ENCODE results near the gene F13B.
"Not testable (repeated sequence)": the region's sequence is repeated elsewhere in the genome, so short reads cannot be mapped to it uniquely, and the experiment has no call there.

Gene F13B, protein sequence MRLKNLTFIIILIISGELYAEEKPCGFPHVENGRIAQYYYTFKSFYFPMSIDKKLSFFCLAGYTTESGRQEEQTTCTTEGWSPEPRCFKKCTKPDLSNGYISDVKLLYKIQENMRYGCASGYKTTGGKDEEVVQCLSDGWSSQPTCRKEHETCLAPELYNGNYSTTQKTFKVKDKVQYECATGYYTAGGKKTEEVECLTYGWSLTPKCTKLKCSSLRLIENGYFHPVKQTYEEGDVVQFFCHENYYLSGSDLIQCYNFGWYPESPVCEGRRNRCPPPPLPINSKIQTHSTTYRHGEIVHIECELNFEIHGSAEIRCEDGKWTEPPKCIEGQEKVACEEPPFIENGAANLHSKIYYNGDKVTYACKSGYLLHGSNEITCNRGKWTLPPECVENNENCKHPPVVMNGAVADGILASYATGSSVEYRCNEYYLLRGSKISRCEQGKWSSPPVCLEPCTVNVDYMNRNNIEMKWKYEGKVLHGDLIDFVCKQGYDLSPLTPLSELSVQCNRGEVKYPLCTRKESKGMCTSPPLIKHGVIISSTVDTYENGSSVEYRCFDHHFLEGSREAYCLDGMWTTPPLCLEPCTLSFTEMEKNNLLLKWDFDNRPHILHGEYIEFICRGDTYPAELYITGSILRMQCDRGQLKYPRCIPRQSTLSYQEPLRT

DNA sequence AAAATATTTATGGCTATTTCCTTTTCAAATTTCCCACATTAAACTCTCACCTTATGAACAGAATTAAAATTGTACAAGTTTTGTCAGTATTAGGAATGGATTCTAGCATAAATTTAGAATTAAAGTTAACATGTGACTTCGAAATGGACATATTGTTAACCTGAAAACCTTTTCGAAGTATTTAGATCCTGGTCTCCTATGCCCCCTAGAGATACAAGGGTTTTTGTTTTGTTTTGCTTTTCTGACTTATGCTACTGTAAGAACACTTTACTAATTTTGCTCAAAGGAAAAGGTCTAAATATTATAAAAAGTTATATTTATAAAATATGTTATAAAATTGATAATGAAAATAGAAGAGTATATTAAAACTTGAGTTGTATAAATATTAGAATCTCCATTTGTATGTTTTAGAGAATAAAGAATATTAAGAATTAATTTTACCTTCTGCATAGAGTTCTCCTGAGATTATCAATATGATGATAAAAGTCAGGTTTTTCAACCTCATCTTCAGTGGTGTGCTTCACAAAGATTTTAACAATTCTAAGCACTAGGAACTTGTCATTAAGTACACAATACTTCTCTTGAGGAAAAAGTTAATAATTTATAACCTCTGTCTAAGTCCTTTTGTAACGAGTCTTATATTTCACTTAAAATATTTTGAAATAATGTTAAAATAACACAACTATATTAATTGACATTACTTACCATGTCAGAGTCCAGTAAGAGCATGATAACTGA is at the start of gene F13B:
Gene F13B, minus strand, starts transcription at position 542 of the 738 bp plus-strand sequence. Its CDS starts 37 bp downstream, at position 505.
- DNase-seq, result no peak

DNA sequence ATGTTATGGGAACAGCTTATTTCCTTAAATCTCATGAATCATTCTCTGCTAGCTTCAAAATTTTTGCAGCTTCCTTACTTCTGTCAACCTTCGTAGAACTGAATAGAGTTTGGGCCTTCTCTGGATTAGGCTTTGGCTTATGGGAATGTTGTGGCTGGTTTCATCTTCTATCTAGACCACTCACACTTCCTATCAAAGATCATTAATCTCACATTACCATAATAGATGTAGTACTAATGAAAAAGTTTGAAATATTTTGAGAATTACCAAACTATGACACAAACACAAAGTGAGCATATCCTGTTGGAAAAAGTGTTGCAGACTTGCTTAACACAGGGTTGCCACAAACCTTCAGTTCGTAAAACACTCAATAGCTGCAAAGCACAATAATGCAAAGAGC is 49.1 kb upstream of the F13B start:
- DNase-seq, result no peak

DNA sequence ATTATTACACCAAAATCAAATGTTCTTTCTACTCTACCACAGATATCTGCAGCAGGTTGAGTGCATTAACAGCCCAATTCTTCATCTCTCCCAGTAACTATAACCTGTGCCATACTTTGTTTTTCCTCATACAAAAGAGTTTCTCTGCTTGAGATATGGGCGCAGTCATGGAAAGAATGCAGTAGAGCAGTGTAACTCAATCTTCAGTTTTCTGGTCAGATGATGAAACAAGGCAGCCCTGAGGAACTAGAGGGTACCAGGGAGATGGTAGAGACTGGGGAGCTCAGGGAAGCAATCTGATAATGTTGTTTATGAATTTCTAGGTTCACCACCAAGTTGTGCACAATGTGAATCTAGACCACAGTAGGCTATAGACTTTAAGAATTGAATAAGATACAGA is 39.8 kb upstream of the F13B start:
- no peak for DNase-seq

DNA sequence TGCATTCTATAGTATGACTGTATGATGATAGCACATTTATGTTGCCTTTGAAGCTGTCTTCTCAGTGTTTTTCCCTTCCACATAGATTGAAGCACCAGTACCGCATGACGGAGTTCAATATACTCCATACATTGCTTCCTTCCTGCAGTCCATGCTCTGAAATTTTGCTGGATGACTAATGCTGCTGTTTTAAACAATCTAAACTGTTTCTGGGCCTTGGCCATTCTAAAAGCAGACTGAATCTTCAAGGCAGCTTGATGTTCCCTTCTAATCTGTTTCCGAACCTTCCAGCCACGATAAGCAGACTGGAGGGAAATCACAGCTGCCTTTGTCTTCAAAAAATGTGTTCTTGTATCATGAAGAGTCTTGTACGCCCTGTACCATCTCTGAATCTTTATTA is 36.2 kb upstream of the F13B start:
- DNase-seq, result no peak

DNA sequence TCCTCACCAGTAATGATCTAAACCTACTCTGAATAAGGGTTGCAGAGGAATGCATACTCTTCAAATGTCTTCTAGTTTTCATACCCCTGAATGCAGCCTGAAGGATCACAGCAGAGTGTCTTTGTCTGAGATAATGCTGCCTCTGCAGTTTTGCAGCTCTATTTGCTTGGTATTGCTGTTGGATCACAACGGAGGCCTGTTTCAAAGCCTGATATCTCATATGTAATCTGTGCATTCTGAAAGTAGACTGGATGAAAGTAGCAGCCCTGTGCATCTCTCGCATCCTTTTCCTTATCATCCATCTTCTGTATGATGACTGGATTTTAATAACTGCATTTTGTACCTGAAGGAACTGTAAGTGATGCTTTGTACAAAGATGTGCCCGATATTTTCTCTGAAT is 34.9 kb upstream of the F13B start:
- DNase-seq, result no peak

DNA sequence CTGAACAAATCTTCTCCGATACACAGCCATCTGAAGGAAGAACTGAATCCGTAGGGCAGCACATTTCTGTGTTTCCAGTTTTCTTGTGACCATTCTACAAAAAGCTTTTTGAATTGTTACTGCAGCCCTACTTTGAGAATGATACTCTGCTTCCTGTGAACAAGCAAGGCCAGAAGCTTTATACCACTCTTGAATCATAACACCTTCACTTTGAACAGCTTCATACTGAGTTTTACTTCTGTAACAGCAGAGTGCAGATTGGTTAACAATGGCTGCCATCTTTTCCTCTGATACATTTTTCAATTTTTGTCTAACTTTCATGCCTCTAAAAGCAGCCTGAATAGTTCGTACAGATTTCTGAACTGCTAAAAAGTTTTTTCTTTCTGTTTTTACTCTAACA is 33.6 kb upstream of the F13B start:
- DNase-seq, result no peak

DNA sequence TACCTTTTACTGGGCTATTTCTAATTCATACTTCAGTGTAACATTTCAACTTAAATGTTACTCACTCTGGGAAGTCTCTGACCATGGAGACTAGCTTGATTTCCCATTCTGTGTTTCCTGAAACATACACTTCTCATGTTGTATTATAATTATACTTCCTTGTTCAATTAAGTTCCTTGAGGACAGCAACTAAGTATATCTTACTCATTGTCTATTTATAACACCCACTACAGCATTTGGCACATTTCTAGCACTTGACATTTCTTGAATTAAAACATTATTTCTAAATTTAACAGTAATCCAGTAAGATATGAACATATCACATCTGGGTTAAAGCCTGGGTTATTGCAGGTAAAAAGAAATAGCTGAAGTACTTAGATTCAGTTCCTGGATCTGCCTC is 32.4 kb upstream of the F13B start:
- DNase-seq, result no peak

DNA sequence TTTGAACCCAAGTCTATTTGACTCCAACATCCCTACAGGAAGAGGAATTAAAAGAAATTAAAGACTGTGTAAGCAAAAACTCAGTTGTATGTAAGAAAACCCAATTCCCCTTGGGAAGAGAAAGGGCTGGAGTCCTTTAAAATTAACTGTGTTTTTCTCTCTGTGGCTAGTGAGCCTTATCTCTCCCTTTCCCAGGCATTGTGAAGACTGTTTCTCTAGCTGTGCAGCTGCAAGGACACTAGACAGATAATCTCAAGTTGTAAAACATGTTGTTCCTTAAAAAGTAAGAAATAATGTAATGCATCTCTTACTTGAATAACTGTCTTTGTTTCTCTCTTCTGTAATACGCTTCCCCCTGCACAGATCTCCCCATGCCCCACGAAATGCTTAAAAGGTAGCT is 29.9 kb upstream of the F13B start:
- DNase-seq, result not testable (repeated sequence)

DNA sequence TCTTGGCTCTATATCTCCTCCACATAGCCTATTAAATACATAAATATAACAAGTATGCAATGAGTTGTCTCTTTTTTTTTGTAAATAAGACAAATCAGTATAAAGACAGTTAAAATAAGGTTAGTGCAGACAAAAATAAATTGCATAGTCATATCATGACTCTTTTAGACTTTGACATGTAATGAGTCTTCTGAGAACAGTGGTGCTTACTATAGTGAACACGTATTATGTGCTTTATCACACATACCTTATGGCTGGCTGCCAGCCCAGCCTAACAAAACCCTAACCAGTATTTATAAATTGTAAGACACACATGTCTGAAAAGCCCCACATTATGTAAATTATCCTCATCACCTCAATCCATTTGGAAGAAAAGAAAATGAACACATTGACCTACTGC is 29.1 kb upstream of the F13B start:
- DNase-seq, result no peak

DNA sequence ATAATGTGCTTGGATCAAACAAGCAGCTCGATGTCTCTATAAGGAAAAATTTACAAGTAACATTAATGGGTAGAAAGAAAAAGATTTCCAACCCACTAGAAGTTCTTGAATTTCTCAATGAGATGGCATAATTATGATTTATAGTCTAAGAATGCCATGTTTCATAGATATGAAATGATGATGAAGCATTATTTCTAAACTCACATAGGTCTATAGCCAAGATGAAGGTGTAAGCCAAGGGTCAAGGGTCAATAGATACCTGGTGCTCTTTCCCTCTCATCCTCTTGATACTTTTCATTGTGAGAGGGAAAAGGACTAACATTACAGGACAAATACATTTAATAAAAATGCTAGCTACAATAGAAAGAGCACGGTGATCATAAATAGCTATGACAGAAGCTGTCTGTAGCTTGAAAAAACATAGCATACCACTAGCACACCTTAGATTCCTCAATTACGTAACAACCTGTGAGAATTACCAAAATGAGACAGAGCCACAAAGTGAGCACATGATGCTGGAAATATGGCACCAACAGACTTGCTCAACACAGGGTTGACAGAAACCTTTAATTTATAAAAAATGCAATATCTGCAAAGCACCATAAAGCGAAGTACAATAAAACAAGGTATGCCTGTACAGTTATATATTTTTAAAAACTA is 26.3 kb upstream of the F13B start:
- no peak for DNase-seq

DNA sequence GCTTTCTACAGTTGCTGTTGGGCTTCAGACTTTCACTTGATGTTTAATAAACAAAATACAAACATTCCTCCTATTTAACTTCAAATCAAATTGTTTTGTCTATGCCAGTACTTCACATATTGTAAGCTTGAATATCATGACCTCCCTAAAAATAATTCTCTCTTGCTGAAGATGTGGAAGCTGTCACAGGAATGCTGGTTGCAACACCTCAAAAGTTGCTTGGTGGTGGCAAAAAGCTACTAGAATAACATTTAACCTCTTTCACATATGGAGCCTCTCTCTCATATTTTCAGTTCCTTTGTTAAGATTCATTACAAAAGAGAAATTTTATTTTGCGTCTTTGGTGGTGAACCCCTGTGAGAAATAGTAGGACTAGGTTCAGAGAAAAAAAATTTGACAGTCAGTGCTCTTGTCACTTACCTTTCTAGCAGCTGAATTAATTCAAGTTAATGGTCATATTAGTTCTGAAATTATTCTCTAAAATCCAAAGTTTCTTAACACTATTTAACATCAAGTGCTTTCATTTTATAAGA is 25.5 kb upstream of the F13B start:
- no peak for DNase-seq

DNA sequence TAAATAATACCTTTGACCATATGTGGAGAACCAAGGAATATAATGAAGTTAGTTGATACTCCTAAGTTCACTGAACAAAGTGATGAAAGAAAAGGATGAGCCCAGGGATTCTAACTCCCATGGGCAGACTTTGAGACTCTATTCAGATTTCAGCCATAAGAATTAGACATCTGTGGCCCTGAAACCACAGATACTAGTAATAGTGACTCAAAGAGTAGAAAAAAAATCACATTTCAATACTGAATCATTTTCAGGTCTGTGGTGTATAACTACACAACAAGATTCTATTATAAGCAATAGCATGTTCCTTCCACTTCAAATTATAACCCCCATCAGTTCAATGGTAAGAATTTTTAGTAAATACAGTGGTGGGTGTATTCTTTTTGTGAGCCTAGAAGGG is 16.4 kb upstream of the F13B start:
- DNase-seq, result no peak

DNA sequence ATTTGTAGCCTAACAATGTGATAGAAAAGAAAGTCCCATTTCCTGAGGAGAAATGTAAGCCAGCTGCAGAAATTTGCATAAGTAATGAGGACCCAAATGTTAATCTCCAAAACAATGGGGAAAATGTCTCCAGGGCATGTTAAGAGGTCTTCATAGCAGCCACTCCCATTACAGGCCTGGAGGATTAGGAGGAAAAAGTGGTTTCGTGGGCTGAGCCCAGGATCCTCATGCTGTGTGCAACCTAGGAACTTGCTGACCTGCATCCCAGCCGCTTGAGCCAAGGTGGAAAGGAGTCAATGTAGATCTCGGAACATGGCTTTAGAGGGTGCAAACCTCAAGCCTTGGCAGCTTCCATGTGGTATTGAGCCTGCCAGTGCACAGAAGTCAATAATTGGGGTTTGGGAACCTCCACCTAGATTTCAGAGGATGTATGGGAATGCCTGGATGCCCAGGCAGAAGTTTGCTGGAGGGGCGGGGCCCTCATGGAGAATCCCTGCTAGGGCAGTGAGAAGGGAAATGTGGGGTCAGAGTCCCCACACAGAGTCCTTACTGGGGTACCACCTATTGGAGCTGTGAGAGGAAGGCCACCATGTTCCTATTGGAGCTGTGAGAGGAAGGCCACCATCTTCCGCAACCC is 14.2 kb upstream of the F13B start:
- no peak for DNase-seq

DNA sequence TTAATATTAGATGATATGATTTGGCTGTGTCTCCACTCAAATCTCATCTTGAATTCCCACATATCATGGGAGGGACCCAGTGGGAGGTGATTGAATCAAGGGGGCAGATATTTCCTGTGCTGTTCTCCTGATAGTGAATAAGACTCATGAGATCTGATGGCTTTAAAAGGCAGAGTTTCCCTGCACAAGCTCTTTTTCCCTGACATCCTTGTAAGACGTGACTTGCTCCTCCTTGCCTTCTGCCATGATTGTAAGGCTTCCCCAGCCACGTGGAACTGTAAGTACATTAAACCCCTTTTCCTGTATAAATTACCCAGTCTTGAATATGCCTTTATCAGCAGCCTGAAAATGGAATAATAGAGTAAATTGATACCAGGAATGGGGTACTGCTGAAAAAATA is 13.3 kb upstream of the F13B start:
- no peak for DNase-seq

DNA sequence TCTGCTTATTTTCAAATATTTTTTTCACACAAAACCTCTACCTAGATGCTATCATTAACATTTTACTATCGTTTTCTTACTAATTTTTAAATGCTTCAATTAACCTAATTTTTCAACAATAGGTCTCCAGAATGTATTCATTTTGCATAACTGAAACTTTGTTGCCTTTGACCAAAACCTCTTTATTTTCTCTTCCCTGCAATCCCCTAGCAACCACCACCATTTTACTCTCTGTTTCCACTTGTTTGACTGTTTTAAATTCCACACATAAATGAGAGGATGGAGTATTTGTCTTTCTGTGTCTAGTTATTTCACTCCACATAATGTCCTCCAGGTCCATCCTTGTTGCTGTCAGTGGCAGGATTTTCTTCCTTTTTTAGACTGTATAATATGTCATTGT is 9.5 kb upstream of the F13B start:
- no peak for DNase-seq

DNA sequence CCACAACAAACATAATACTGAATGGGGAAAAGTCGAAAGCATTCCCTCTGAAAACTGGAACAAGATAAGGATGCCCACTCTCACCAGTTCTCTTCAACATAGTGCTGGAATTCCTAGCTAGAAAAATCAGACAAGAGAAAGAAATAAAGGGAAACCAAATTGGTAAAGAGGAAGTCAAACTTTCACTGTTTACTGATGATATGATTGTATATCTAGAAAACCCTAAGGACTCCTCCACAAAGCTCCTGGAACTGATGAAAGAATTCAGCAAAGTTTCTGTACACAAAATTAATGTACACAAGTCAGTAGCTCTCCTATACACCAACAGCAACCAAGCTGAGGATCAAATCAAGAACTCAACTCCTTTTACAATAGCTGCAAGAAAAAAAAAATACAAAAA is 6.9 kb upstream of the F13B start:
- no peak for DNase-seq

DNA sequence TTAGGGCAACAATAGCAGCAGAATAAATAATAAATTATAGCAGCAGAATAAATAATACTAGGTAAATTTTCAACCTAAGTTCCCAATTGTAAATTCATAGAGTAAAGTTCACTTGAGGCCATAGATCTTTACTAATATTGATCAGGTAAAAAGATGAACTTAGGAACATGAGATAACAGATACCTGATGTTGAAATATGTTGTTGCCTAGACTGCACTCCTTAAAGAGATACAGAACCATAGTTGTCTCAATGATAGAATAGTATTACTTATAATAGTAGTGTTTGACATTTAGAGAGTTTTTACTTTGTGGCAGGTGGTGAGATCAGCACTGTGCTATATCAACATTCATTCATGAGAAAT is 378 bp upstream of the F13B start:
- no peak for DNase-seq

DNA sequence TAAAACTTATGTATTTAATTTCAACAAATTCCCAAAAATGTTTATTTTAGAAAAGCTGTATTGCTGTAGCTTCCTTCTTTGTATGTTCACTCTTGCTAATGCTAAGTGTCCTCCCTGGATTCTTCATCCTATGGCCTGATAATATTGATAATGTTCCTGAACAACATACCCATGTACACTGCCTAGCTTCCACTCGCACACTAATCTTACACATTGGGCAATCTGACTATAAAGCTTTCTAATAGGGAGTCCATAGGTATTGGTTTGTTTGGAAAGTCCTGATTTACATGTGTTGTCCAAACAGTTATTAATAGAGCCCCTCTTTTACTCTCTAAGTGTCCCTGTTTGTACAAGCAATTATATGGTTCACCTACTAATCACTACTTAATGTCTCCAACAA is 783 bp downstream of the F13B start:
- no peak for DNase-seq

DNA sequence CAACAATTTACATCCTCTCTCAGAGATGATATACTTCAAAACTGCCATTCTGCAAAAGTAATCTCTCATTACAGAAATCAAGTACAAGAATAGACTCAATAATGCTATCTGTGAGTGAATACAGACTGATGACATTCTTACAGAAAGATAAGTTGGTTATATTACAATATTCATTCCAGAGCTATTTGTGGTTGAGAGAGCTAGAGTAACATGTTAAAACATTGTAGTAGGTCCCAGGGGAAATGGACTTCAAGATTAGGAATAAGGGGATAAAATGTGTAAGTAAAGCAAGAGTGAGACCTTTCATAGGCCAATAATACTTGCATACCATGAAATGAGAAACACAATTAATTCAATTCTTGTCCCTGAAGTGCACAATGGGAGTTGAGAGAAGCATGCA is 1.5 kb downstream of the F13B start:
- DNase-seq, result no peak

DNA sequence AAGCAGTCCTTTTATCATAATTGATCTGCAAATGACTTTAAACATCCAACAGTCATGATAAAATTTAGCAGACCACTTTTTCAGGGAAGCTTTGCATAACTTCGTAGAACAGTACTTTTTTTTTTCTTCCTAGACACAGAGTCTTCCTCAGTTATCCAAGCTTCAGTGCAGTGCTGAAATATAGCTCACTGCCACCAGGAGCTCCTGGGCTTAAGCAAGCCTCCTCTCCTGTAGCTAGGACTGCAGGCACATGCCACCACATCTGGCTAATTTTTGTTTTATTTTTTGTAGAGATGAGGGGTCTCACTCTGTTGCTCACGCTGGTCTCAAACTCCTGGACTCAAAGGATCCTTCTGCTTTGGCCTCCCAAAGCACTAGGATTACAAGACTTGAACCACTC is 3.8 kb downstream of the F13B start:
- DNase-seq, result no peak

DNA sequence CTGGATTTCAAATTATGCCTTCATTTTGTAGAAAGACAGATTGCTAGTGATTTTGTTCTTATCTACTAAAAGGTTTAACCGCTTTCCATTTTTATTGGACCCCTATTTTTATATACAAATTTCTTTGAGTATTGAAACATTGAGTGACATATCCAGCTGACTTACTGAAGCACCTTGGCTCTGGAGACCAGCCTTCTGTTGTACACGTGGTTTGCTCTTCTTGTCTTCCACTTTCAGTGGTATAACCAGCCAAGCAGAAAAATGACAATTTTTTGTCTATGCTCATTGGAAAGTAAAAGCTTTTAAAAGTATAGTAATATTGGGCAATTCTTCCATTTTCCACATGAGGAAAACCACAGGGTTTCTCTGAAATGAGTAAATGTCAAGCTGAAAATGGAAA is 4.4 kb downstream of the F13B start:
- no peak for DNase-seq

DNA sequence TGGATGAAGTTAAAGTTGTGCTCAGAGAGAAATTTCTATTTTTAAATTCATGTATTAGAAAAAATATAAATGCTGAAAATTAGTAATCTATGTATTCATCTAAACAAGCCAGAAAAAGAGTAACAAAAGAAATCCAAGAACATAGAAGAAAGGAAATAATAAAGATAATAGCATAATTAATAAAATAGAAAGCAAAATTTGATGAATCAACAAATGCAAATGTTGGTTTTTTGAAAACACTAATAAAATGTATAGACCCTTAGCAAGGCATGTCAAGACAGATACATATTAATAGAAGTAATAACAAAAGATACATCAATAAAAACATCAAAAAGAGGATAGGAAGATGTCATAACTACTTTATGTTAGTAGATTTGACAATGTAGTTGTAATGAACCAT is 18.0 kb downstream of the F13B start:
- no peak for DNase-seq
